ENCODE data around the gene COL27A1.
A peak's percentile ranks its signal among the peaks of the same experiment; 100 is the strongest.
"Not testable (repeated sequence)": the region's sequence is repeated elsewhere in the genome, so short reads cannot be mapped to it uniquely, and the experiment has no call there.

COL27A1 gene

DNA sequence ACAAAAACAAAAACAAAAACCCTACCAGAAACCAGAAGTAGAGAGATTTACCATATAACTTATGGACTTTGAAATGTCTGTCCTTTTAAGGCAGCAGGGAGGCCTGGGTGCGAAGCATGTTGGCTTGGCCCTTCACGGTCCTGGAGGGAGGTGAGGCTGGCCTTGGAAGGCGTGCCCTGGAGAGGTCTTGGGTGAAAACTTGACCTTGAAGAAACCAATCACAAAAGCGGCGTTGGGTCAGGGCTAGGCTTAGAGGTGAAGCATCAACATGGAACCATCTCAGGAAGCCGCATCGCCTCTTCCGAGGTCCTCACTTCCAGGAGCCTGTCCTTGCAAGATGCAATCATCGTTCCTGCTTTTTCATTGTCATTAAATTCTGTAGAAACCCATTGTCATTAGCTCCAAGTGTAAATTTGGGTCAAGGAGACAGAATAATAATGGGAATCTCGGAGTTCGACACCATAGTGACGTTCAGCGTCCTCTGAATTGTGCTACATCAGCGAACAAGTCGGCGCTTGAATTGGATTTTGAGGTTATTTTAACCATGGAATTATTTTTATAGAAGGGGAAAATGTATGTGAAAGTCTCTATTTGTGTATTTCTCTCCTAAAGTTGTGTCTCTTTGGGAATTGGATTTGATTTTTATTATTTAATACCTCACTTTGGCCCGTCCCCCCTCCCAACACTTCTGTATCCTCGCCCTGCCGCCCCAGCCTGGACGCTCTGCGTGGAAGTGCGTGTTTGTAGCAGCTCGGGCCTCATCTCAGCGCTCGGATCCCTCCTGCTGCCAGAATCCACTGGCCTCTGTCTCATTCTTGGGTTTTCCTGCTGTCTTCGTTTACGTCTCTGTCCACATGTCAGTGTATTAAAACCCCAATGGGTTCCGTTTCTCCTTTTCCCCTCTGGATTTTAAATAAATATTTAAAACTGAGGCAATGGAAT lies 156.5 kb downstream of the COL27A1 start:
- no peak for DNase-seq

DNA sequence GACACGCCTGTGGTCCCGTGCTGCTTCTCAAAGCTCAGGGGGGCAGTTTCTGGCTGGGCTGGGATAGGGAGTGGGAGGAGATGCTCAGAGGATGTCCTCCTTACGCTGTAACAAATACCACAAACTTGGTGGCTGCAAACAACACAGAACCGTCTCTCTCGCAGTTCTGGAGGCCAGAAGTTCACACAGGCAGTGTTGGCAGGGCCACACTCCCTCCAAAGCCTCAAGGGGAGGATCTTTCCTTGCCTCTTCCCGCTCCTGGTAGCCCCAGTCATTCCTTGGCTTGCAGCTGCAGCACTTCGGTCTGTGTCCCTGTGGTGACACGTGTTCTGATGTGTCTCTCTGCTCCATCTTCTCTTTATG lies 157.2 kb downstream of the COL27A1 start:
- no peak for DNase-seq

DNA sequence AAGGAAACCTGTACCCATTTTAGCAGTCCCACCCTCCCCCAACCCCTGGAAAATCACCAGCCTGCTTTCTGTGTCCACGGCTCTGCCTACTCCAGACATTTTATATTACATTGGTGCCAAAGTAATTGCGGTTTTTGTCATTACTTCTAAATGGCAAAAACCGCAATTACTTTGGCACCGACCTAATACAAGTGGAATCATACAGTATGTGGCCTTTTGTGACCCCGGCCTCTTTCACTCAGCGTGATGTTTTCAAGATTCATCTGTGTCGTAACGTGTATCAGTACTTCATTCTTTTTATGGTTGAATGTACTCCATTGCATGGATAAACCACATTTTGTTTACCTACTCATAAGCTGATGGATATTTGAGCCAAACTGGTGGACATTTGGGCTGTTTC lies 157.8 kb downstream of the COL27A1 start:
- no peak for DNase-seq

DNA sequence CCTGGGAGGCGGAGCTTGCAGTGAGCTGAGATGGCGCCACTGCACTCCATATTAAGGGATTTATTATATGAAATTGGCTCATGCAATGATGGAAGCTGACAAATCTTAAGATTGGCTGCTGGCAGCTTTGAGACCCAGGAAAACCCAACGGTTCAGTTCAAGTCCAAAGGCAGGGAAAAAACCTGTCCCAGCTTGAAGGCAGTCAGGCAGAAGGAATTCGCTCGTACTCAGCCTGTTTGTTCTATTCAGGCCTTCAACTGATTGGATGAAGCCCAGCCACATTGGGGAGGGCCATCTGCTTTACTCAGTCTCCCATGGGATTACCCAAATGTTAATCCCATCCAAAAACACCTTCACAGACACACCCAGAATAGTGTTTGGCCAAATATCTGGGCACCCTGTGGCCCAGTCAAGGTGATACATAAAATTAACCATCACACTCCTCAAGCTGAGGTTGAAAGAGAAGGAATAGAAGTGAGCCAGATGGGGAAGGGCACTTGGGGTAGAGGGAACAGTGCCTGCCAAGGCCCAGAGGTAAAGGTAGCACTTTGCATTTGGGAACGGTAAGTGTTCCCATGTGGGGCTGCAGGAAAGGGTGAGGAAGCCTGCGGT lies 159.0 kb downstream of the COL27A1 start:
- no peak for DNase-seq

DNA sequence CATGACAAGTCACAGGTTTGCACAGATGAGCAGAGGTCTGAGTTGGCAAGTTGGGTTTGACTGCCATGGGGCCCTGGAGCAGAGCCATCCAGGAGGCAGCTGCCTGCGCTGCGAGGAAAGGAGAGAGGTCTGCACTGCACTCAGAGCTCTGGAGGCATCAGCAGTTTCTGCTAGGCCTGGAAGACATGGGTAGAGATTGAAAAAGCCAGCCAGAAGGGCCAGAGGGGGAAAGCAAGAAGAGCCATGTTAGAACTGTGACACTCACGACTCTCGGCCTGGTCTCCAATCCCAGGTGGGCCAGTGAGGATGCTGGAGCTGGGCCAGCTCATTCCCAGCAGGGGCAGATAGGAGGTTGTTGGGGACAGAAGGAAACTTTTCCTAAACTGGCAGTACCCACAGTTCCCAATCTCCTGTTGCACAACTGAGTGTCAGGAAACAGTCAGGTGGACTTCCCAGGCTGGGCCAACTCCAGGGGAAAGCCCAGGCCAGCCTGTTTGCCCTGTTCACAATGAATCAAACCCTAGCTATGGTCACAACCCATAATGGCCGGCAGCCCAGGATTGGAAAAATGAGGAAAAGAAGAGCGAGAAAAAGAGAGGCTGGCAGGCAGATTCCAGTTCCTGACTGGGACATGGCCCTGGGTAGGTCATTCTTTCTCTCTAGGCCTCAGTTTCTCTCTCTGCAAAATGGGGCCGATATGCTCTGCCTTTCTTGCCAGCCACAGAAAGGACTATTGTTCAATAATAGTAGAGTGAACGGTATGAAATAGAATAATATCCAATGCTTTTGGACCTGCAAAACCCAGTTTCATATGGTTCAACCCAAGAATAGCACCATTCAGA lies 159.8 kb downstream of the COL27A1 start:
- DNase-seq, result no peak

DNA sequence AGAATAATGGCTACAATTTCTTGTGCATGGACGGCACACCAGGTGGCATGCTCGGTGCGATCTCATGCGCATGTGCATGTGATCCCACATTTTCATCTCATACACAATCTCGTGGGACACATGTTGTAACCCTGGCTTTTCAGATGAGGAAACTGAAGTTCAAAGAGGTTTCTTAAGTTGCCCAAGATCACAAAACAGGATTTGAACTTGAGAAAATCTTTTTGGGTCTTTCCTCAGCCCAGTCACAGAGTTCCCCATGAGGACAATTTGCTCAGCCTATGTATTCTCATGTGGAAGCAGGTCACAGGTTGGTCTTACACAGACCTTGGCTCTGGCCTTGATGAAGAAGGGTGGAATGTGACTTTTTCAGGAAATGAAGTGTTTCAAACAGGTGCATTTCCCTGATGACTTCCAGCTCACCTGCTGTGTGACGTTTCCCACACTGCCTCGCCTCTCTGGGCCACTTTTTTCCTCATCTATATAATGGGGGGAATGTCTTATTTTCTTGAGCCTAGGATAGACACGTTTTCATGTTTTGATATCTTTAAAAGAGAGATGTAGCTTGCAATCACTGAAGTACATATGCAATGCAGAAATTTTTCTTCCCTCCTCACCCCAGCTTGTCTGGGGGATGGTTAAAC lies 160.5 kb downstream of the COL27A1 start:
- no peak for DNase-seq

DNA sequence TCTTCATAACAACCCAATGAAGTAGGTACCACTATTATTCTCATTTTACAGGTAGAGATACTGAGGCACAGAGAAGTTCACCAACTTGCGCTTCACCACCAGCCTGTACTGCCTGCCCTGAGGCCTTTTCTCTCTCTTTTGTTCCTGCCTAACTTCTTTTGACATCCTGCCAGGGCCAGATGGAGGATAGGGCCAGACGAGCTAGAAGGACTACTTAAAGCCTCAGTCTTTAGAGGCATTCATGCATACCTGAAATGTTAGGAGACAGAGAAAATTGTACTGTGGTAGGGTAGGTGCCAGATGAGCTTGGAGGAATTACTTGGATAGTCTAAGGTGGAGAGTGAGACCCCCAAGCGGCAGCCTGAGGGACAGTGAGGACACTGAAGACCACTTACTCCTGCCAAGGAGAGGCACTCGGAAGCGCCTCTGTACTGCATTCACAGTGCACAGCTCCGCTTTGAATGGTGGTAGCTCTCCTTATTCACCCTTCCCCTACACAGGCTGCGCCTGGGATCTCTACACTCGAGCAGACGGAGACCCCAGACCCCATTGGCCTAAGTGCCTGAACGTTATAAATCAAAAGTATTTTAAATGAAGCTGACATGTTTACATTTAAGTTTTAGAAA lies 161.4 kb downstream of the COL27A1 start:
- DNase-seq, result no peak

DNA sequence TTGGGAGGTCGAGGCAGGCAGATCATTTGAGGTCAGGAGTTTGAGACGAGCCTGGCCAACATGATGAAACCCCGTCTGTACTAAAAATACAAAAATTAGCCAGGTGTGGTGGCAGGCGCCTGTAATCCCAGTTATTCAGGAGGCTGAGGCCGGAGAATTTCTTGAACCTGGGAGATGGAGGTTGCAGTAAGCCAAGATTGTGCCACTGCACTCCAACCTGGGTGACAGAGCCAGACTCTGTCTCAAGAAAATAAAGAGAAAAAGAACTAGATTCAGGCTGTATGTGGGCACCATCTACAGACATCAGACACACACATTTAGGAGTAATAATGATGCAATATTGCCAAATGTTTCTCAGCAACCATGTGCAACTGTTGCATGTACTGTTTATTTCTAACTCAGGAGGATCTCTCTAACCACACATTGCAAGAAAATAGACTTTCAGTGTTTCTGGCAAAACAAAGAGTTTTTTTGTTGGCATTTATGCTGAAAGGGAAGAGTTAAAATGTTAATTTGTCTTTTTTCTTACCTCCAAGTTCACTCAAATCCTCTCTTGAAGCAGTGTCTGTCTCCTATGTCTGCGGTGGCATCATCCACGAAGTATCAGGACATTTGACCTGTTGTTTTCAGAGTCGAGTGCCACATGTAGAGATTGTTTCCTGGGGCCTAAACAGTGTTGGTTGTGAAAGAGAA lies 162.5 kb downstream of the COL27A1 start:
- peak; percentile 34 for DNase-seq

DNA sequence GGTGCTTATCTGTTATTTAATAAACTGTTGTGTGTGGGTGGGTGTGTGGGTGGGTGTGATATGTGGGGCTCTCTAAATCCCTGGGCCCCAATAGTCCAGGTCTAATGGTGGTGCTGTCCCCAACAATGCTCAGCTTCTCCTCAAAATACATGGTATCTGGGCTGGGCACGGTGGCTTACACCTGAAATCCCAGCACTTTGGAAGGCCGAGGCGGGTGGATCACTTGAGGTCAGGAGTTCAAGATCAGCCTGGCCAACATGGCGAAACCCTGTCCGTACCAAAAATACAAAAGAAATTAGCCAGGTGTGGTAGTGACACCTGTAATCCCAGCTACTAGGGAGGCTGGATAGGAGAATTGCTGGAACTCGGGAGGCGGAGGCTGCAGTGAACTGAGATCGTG lies 163.1 kb downstream of the COL27A1 start:
- DNase-seq, result no peak

DNA sequence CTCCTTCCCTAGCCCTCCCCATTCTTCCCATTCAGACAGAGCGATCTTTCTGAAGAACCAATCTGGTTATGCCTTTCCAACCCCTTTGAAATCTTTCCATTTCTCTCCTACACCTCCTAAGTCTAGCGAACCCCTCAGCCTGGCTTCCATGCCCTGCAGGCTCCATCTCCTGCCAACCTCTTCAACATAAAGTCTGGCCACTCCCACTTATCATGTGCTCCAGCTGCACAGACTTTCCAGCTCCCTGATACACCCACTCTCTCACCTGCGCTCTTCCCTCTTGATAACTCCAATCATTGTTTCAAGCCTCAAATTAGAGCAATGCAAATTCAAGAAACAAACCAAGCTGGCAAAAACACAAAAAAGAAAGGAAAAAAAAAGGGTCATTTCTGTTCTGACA lies 163.8 kb downstream of the COL27A1 start:
- DNase-seq, result no peak

DNA sequence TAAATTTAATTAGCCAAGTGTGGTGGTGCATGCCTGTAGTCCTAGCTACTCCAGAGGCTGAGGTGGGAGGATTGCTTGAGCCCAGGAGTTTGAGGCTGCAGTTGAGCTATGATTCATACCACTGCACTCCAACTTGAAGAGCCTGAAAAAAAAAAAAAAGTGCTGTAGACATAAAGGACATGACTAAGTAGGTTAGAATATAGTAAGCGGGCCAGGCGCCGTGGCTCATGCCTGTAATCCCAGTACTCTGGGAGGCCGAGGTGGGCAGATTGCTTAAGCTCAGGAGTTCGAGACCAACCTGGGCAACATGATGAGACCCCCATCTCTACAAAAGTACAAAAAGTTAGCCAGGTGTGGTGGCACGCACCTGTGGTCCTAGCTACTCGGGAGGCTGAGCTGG lies 165.4 kb downstream of the COL27A1 start:
- peak; percentile 26 for DNase-seq

DNA sequence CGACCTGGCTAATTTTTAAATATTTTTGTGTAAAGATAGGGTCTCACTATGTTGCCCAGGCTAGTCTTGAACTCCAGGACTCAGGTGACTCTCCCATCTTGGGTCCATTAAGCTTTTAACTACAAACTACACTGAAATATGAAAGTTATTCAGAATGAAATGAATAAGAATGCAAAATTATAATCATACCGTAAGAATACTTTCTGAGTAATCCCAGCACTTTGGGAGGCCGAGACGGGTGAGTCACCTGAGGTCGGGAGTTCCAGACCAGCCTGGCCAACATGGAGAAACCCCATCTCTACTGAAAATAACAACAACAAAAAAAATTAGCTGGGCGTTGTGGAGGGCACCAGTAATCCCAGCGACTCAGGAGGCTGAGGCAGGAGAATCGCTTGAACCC lies 166.4 kb downstream of the COL27A1 start:
- peak; percentile 65 for DNase-seq

DNA sequence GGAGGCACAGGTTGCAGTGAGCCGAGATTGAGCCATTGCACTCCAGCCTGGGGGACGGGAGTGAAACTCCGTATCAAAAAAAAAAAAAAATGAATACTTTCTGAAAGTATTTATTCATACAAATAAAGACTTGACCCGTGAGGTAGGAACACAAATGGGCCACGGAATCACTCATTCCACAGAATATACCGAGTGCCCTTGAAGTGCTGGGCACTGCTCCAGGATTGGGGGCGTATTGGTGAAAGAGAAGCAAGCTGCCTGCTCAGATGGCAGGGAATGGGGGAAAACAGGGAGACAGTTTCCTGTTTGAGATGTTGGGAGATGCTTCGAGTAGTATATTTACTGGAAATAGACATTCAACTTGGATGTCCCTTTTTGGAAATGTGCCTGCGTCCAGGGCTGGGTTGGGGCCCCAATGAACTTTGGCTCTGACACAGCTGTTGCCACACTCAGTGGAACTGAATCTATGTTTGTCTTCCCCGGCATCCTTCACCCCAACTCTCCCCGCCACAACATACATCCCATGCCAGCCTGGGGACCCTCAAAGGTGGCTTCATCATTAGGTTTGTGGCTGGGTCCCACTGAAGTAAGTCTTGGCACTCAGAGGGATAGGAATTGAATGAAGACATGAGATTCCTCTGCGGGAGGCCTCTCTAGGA lies 167.0 kb downstream of the COL27A1 start:
- not testable (repeated sequence) for DNase-seq

DNA sequence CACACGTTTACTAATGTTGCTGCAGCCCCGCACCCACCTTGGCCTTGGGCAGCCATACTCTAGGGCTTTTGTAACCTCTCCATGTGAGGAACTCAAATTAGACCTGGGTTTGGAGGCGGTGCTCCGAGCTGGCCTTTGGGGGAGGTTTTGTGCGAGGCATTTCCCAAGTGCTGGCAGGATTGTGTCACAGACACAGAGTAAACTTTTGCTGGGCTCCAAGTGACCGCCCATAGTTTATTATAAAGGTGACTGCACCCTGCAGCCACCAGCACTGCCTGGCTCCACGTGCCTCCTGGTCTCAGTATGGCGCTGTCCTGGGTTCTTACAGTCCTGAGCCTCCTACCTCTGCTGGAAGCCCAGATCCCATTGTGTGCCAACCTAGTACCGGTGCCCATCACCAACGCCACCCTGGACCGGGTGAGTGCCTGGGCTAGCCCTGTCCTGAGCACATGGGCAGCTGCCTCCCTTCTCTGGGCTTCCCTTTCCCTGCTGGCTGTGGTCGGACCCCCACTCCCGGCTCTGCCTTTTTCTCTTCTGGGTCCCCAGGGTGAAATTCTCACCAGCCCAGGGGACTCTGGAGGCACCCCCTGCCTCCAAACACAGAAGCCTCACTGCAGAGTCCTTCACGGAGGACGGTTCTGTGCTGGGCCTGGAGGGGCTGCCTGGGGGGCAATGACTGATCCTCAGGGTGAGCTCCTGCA lies 167.6 kb downstream of the COL27A1 start, which contains the start of gene ORM1:
Gene ORM1, plus strand, starts transcription at position 268 of the 701 bp plus-strand sequence. Its CDS starts 36 bp downstream, at position 304.
- DNase-seq, result not testable (repeated sequence)

DNA sequence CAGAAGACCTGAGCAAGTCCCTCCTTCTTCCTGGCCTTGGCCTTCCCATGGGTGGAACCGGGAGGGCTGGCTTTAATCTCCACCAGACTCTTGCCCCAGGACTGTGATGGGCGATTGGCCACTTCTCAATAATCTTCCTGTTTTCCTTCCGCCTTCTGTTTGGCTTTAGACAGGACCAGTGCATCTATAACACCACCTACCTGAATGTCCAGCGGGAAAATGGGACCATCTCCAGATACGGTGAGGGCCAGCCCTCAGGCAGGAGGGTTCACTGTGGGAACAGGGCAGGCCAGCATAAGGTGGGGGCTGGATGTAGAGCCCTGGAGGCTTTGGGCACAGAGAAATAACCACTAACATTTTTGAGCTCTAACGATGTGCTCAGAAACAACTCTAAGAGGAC lies 168.5 kb downstream of the COL27A1 start:
- DNase-seq, result not testable (repeated sequence)

DNA sequence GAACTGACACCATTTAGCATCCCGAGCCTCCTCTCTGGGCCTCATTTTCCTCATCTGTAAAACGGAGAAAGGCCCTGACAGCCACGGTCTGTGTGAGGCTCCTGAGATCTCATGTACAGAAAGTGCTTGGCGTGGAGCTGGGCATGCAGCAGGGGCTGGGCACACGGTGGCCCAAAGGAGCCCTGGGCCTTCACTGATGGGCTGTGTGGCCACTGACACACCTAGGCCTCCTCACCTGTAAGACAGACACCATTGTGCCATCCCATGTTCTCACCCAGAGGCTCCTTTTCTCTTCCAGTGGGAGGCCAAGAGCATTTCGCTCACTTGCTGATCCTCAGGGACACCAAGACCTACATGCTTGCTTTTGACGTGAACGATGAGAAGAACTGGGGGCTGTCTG lies 169.2 kb downstream of the COL27A1 start:
- no peak for DNase-seq

DNA sequence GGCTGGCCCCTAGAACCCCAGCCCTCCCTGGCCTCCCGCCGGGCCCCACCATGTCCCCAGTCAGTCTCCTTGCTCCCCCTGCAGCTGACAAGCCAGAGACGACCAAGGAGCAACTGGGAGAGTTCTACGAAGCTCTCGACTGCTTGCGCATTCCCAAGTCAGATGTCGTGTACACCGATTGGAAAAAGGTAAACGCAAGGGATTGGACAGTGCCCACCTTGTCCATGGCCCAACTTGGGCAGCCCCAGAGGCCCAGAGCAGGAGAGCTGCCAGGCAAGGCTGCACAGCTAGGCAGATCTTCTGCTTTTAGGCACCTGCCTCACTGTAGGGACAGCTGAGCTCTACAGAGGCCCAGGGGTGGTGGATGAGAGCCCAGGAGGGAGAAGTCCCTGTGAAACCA lies 169.6 kb downstream of the COL27A1 start:
- not testable (repeated sequence) for DNase-seq

DNA sequence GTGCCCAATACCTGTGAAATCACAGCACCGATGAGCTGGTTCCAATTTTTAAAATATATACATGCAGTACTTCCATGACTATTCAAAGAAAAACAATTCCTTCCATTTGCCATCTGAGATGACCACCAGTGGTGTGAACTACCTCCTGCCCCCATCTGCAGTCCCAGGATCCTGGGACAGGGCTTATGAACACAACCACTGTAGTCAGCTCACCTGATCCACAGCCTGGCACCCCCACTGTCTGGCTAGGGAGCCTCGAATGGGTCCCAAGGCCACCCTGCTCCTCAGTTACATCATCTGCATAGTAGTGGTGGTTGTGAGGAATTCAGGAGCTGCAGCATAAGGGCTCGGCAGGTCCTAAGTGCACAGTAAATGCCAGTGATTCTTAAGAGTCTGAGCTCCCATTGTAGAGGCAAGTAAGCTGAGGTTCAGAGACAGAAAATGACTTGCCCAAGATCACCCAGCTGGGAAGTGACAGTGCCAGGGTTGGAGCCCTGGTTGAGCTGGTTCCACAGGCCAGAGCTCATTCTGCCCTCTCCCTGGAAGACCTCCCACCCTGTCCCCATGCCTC lies 170.4 kb downstream of the COL27A1 start:
- DNase-seq, result not testable (repeated sequence)

DNA sequence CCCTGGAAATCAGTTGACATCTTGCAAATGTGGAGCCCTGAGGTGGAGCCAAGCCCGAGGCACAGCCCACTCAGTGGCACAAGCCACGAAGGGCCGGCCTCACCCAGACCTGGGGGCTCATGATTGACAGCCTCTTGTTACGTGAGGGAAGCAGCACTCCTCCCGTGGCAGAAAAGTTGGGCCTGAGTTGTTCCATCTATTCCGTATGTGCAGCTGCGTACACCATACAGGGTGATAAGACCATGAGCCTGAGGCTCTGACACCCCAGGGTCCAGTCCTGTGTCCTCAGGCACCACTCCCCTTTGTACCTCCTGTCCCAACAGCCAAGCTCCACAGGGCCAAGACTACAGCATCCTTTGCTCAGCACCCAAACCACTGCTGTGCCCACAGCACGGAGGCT lies 172.4 kb downstream of the COL27A1 start:
- no peak for DNase-seq

DNA sequence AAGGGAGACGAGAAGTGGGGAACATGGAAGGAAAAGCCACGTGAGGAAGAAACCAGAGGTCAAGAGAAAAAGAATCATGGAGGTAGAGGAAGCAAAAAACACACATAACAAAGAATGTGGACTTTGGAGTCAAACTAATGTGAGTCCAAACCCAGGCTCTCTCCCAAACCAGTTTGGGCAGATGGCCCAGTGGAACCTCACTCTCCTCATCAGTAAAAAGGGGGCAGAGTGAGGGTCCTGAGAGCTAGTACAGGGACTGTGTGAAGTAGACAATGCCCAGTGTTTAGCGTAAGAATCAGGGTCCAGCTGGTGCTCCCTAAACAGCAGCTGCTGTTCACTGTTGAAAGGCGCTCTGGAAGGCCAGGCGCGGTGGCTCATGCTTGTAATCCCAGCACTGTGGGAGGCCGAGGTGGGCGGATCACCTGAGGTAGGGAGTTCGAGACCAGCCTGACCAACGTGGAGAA lies 173.1 kb downstream of the COL27A1 start:
- not testable (repeated sequence) for DNase-seq
